Prostate gland (tissue), 2 donors: ENCODE measurements around the gene CBFA2T2.

Source experiments
- CTCF ChIP-seq, 4 experiments: fragments of 200-600 bp in 2 of 4; fragments of 450-650 bp in 2 of 4; sonication (generic) in 2 of 4; IDR thresholded peaks; 1 replicate in 3 of 4; 2 replicates in 1 of 4; pipeline ENCODE4 v1.5.1; 2016 to 2019; ENCODE audit warnings: antibody characterized with exemption in 4 of 4, mild to moderate bottlenecking in 2 of 4, moderate library complexity in 2 of 4
- POLR2AphosphoS5 ChIP-seq: sonication (generic); formaldehyde crosslinking; IDR thresholded peaks from one replicate; pipeline ENCODE4 v1.6.1; 2017; ENCODE audit warnings: antibody characterized with exemption

GRCh38 chr20:33555755-33556154 lies 65.9 kb downstream of the CBFA2T2 start:
- TF ChIP-seq POLR2AphosphoS5 (no peak), CTCF (IDR thresholded peaks at IDR 0.05) (no peak)
